ENCODE measurements around the gene TPCN2.

Gene TPCN2

DNA sequence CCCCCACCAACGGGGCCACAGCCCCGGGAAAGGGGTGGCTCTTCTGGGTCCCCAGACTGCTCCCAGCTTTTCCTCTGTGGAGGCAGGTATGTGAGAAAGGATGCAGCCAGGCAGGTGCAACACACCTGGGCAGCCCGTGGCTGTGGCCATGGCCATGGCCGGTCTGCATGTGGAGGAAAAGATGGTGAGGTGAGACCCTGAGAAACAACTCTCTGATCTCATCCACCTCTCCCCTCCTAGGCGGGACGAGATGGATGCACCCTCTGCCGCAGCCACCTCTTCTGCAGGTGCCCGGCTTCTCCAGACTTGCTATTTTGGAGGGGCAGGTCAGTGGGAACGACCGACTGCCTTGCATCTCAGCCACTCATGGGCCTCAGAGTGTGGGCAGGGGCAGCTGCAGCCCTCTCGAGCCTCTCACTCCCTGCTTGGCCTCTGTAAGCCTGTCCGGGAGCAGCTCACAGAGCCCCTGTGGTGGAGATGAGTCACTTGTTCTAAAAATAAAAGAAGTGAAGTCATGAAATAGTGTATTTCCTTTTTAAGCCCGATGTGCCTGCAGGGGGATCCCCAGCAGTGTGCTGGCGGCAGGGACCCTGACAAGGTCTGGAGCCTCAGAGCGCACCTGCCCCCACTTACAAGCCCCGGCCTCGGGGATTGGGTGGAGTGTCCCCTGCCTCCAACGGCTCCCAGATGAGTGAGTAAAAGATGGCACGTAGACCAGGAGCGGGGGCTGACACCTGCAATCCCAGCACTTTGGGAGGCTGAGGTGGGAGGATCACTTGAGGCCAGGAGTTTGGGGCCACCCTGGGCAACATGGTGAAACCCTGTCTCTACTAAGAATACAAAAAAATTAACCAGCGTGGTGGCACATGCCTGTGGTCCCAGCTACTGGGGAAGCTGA, 117.7 kb downstream of the TPCN2 start:
- no peak overlapping the region for H3K4me2 ChIP-seq (ENCODE audit: low read length)
- no peak overlapping the region for H3K4ac ChIP-seq (ENCODE audit: low read depth, low read length)
- H2AK5ac ChIP-seq (ENCODE audit: low read length) = no peak overlapping the region
- no peak overlapping the region for H3K23ac ChIP-seq (ENCODE audit: low read length)
- H2BK12ac ChIP-seq (ENCODE audit: low read length) = no peak overlapping the region
- no peak overlapping the region for H2AFZ ChIP-seq (ENCODE audit: insufficient read depth, low read length, poor library complexity)
- H3K14ac ChIP-seq (ENCODE audit: low read length) = no peak overlapping the region
- no peaks in the 10 kb centered on the region for H3K27me3 ChIP-seq (ENCODE audit: insufficient read depth, low read length)
- peaks cover 1% of the 10 kb centered on the region for H3K79me1 ChIP-seq (ENCODE audit: low read length)
- H4K8ac ChIP-seq (ENCODE audit: low read depth, low read length) = no peak overlapping the region
- no peak overlapping the region for H3K4me3 ChIP-seq (ENCODE audit: low read depth, low read length)
- no peaks in the 10 kb centered on the region for H3K36me3 ChIP-seq (ENCODE audit: control insufficient read depth in 1 of 2, insufficient read depth in 2 of 2, low read length in 2 of 2)
- no peak overlapping the region for H3K27ac ChIP-seq (ENCODE audit: low read depth, low read length)
- no CpG with 5 or more reads among the region's 21 CpGs for WGBS (ENCODE audit: extremely low coverage, insufficient coverage, insufficient read length)
- no peak overlapping the region for H2BK120ac ChIP-seq (ENCODE audit: insufficient read depth, low read length, poor library complexity)
- no peak overlapping the region for H2BK5ac ChIP-seq (ENCODE audit: low read depth, low read length, poor library complexity)
- H3K9ac ChIP-seq (ENCODE audit: low read length) = no peak overlapping the region
- no peak overlapping the region for H3K18ac ChIP-seq (ENCODE audit: low read length)
- no peak overlapping the region for H4K91ac ChIP-seq (ENCODE audit: low read depth, low read length)
- H4K12ac ChIP-seq (ENCODE audit: low read depth, low read length) = no peak overlapping the region
- H3K4me1 ChIP-seq (ENCODE audit: control insufficient read depth in 1 of 2, insufficient read depth in 2 of 2, low read length in 2 of 2) = peaks cover 0 to 6% of the 10 kb centered on the region in 2 experiments
- DNase-seq = peak in 1 of 2 donors; percentile 39
- H3K9me3 ChIP-seq (ENCODE audit: insufficient read depth, low read depth, low read length) = peaks cover 6% of the 10 kb centered on the region
- no peaks in the 10 kb centered on the region for H3K79me2 ChIP-seq (ENCODE audit: control insufficient read depth, insufficient read depth, low read length, poor library complexity)

- Histone ChIP-seq H2AK5ac (ENCODE audit: low read length) (no peak overlapping the region), H3K36me3 (ENCODE audit: control insufficient read depth in 1 of 2, insufficient read depth in 2 of 2, low read length in 2 of 2) (no peaks in the 10 kb centered on the region)
- 100% methylated on average over 2 of the region's 10 CpGs for WGBS (ENCODE audit: extremely low coverage, insufficient coverage, insufficient read length)
Measured at GRCh38 chr11:69167130-69167915, 118.6 kb downstream of the TPCN2 start.

GRCh38 chr11:69167916-69168691, 119.4 kb downstream of the TPCN2 start:
- Histone ChIP-seq H3K4me1 (ENCODE audit: control insufficient read depth in 1 of 2, insufficient read depth in 2 of 2, low read length in 2 of 2) (peaks cover 0 to 6% of the 10 kb centered on the region in 2 experiments), H3K79me2 (ENCODE audit: control insufficient read depth, insufficient read depth, low read length, poor library complexity) (no peaks in the 10 kb centered on the region), H4K8ac (ENCODE audit: low read depth, low read length) (no peak overlapping the region), H3K9me3 (ENCODE audit: insufficient read depth, low read depth, low read length) (peaks cover 6% of the 10 kb centered on the region), H2AFZ (ENCODE audit: insufficient read depth, low read length, poor library complexity) (no peak overlapping the region), H3K4me2 (ENCODE audit: low read length) (no peak overlapping the region), H3K27ac (ENCODE audit: low read depth, low read length) (no peak overlapping the region), H2BK5ac (ENCODE audit: low read depth, low read length, poor library complexity) (no peak overlapping the region), H2AK5ac (ENCODE audit: low read length) (no peak overlapping the region), H3K14ac (ENCODE audit: low read length) (no peak overlapping the region), H2BK120ac (ENCODE audit: insufficient read depth, low read length, poor library complexity) (no peak overlapping the region), H3K4ac (ENCODE audit: low read depth, low read length) (no peak overlapping the region), H3K18ac (ENCODE audit: low read length) (no peak overlapping the region), H3K4me3 (ENCODE audit: low read depth, low read length) (peak overlapping the region; percentile 42), H3K27me3 (ENCODE audit: insufficient read depth, low read length) (no peaks in the 10 kb centered on the region), H4K12ac (ENCODE audit: low read depth, low read length) (no peak overlapping the region), H3K23ac (ENCODE audit: low read length) (no peak overlapping the region), H3K36me3 (ENCODE audit: control insufficient read depth in 1 of 2, insufficient read depth in 2 of 2, low read length in 2 of 2) (no peaks in the 10 kb centered on the region), H4K91ac (ENCODE audit: low read depth, low read length) (no peak overlapping the region), H3K79me1 (ENCODE audit: low read length) (peaks cover 1% of the 10 kb centered on the region), H3K9ac (ENCODE audit: low read length) (no peak overlapping the region), H2BK12ac (ENCODE audit: low read length) (no peak overlapping the region)
- peak in 1 of 2 donors; percentile 76 for DNase-seq
- no CpG with 5 or more reads among the region's 9 CpGs for WGBS (ENCODE audit: extremely low coverage, insufficient coverage, insufficient read length)

More at GRCh38 chr11:69167130-69167915, 118.6 kb downstream of the TPCN2 start:
- H3K4me3 ChIP-seq (ENCODE audit: low read depth, low read length) = no peak overlapping the region
- H2AFZ ChIP-seq (ENCODE audit: insufficient read depth, low read length, poor library complexity) = no peak overlapping the region
- H3K27me3 ChIP-seq (ENCODE audit: insufficient read depth, low read length) = no peaks in the 10 kb centered on the region
- H2BK120ac ChIP-seq (ENCODE audit: insufficient read depth, low read length, poor library complexity) = no peak overlapping the region
- peaks cover 0 to 6% of the 10 kb centered on the region in 2 experiments for H3K4me1 ChIP-seq (ENCODE audit: control insufficient read depth in 1 of 2, insufficient read depth in 2 of 2, low read length in 2 of 2)
- no peak overlapping the region for H3K23ac ChIP-seq (ENCODE audit: low read length)
- no peak overlapping the region for H2BK12ac ChIP-seq (ENCODE audit: low read length)
- no peak overlapping the region for H3K27ac ChIP-seq (ENCODE audit: low read depth, low read length)
- H4K91ac ChIP-seq (ENCODE audit: low read depth, low read length) = no peak overlapping the region
- H3K4ac ChIP-seq (ENCODE audit: low read depth, low read length) = no peak overlapping the region
- H3K9me3 ChIP-seq (ENCODE audit: insufficient read depth, low read depth, low read length) = peaks cover 6% of the 10 kb centered on the region
- no peak overlapping the region for H3K4me2 ChIP-seq (ENCODE audit: low read length)
- no peak overlapping the region for H3K18ac ChIP-seq (ENCODE audit: low read length)
- DNase-seq = no peak
- no peak overlapping the region for H4K12ac ChIP-seq (ENCODE audit: low read depth, low read length)
- no peak overlapping the region for H2BK5ac ChIP-seq (ENCODE audit: low read depth, low read length, poor library complexity)
- no peaks in the 10 kb centered on the region for H3K79me2 ChIP-seq (ENCODE audit: control insufficient read depth, insufficient read depth, low read length, poor library complexity)
- peaks cover 1% of the 10 kb centered on the region for H3K79me1 ChIP-seq (ENCODE audit: low read length)
- H4K8ac ChIP-seq (ENCODE audit: low read depth, low read length) = no peak overlapping the region
- no peak overlapping the region for H3K9ac ChIP-seq (ENCODE audit: low read length)
- no peak overlapping the region for H3K14ac ChIP-seq (ENCODE audit: low read length)

DNA sequence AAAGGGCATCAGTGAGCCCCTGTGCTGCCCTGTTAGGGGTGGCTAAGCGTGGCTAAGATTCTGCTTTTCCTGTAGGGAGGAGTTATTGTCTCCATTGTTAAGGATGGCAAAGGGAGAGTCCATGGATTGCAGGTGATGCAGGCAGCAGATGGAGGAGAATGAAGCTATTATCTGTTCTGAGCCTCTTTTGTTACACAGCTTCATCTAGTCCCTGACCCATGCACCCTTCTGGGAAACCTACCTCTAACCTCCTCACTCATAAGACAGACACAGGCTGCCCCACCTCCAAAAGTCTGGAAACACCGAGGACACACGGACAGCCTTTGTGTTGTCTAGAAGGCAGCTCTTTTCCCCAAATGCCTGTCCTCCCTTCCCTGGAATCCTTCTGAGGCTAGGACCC, 120.7 kb downstream of the TPCN2 start:
- H3K27me3 ChIP-seq (ENCODE audit: insufficient read depth, low read length) = no peaks in the 10 kb centered on the region
- H2BK12ac ChIP-seq (ENCODE audit: low read length) = no peak overlapping the region
- no peak overlapping the region for H2AK5ac ChIP-seq (ENCODE audit: low read length)
- DNase-seq = no peak
- no peak overlapping the region for H2BK120ac ChIP-seq (ENCODE audit: insufficient read depth, low read length, poor library complexity)
- H3K18ac ChIP-seq (ENCODE audit: low read length) = no peak overlapping the region
- H3K23ac ChIP-seq (ENCODE audit: low read length) = no peak overlapping the region
- peaks cover 0 to 6% of the 10 kb centered on the region in 2 experiments for H3K4me1 ChIP-seq (ENCODE audit: control insufficient read depth in 1 of 2, insufficient read depth in 2 of 2, low read length in 2 of 2)
- no peaks in the 10 kb centered on the region for H3K36me3 ChIP-seq (ENCODE audit: control insufficient read depth in 1 of 2, insufficient read depth in 2 of 2, low read length in 2 of 2)
- no peak overlapping the region for H3K4ac ChIP-seq (ENCODE audit: low read depth, low read length)
- no peak overlapping the region for H3K14ac ChIP-seq (ENCODE audit: low read length)
- H4K8ac ChIP-seq (ENCODE audit: low read depth, low read length) = no peak overlapping the region
- no peak overlapping the region for H2AFZ ChIP-seq (ENCODE audit: insufficient read depth, low read length, poor library complexity)
- no peak overlapping the region for H2BK5ac ChIP-seq (ENCODE audit: low read depth, low read length, poor library complexity)
- H3K27ac ChIP-seq (ENCODE audit: low read depth, low read length) = no peak overlapping the region
- no peak overlapping the region for H3K9ac ChIP-seq (ENCODE audit: low read length)
- H3K79me2 ChIP-seq (ENCODE audit: control insufficient read depth, insufficient read depth, low read length, poor library complexity) = no peaks in the 10 kb centered on the region
- H4K12ac ChIP-seq (ENCODE audit: low read depth, low read length) = no peak overlapping the region
- peaks cover 8% of the 10 kb centered on the region for H3K9me3 ChIP-seq (ENCODE audit: insufficient read depth, low read depth, low read length)
- no CpG with 5 or more reads among the region's 3 CpGs for WGBS (ENCODE audit: extremely low coverage, insufficient coverage, insufficient read length)
- H4K91ac ChIP-seq (ENCODE audit: low read depth, low read length) = no peak overlapping the region
- no peak overlapping the region for H3K4me2 ChIP-seq (ENCODE audit: low read length)
- H3K4me3 ChIP-seq (ENCODE audit: low read depth, low read length) = no peak overlapping the region
- peaks cover 1% of the 10 kb centered on the region for H3K79me1 ChIP-seq (ENCODE audit: low read length)

Measured in trophoblast cell (in vitro differentiated cells and primary cell).